ENCODE data around the gene FNTB.

GRCh38 chr14:65043893-65044595 lies 57.3 kb downstream of the FNTB start:
- TF ChIP-seq CTCF (IDR thresholded peaks at IDR 0.05) (no peak), EZH2 (IDR thresholded peaks at IDR 0.05; ENCODE audit: borderline replicate concordance, insufficient read depth, low read depth, low read length, poor library complexity, severe bottlenecking) (no peak)
